Measurements from ENCODE around the gene REL. TPM values are rescaled to one million over a fixed set of nuclear protein-coding genes. Genes with fewer than 3 reads are reported as not detected.

Gene REL
- total RNA-seq, 1 experiment from 2014 or later: 10.2 TPM

- H3K27ac ChIP-seq (ENCODE audit: low read depth, low read length): no peak overlapping the region
- ATAC-seq (no peak), DNase-seq (ENCODE audit: low read depth, low spot score) (no peak)
- ChIA-PET RAD21 (ENCODE audit: low non-redundant PET in 1 of 2, low total read pairs in 2 of 2, uncharacterized antibody in 2 of 2, unreplicated experiment in 2 of 2) (no interaction called here), POLR2A (no interaction called here), CTCF (no interaction called here)
- no peak overlapping the region for H3K4me3 ChIP-seq (replicated peaks in 1 of 2; ENCODE audit: low read depth in 1 of 2, low read length in 2 of 2)
- no peak for TF ChIP-seq RAD21 (IDR thresholded peaks at IDR 0.05; ENCODE audit: low read depth)
- no peak for TF ChIP-seq ZBTB33 (IDR thresholded peaks at IDR 0.05; ENCODE audit: extremely low read depth, insufficient replicate concordance, low read length)
- no peak for TF ChIP-seq FOSL1 (IDR thresholded peaks at IDR 0.05; ENCODE audit: low read depth)
- no peak for TF ChIP-seq TCF7L2 (IDR thresholded peaks at IDR 0.05; ENCODE audit: borderline replicate concordance, extremely low read depth, insufficient read depth, insufficient read length)
- TF ChIP-seq ELF1 (IDR thresholded peaks at IDR 0.05; ENCODE audit: borderline replicate concordance, low read depth): no peak
- TF ChIP-seq REST (IDR thresholded peaks at IDR 0.05; ENCODE audit: low read depth): no peak
- no peak for TF ChIP-seq SIN3A (IDR thresholded peaks at IDR 0.05; ENCODE audit: low read depth)
- H3K79me2 ChIP-seq (ENCODE audit: insufficient read depth, low read length): no peaks in the 10 kb centered on the region
- H2AFZ ChIP-seq (ENCODE audit: low read depth, low read length, poor library complexity, severe bottlenecking): no peak overlapping the region
- H3K9me2 ChIP-seq (ENCODE audit: insufficient read depth): no peaks in the 10 kb centered on the region
- H3K27me3 ChIP-seq (ENCODE audit: insufficient read depth, low read length): no peaks in the 10 kb centered on the region
- no peaks in the 10 kb centered on the region for H3K36me3 ChIP-seq (ENCODE audit: control insufficient read depth in 1 of 2, insufficient read depth in 2 of 2, low read length in 2 of 2)
- no peaks in the 10 kb centered on the region for H3K9me3 ChIP-seq (ENCODE audit: control insufficient read depth in 1 of 2, insufficient read depth in 1 of 2, low read depth in 1 of 2, low read length in 2 of 2)
- no TSS peak for BruUV-seq (replicated peaks)
- H4K20me1 ChIP-seq (ENCODE audit: insufficient read depth): no peaks in the 10 kb centered on the region
- no peak overlapping the region for H3K9ac ChIP-seq (ENCODE audit: low read length)
- peaks cover 0 to 3% of the 10 kb centered on the region in 2 experiments; a peak in 1 of 4 replicates for H3K4me1 ChIP-seq (ENCODE audit: control insufficient read depth in 1 of 2, insufficient read depth in 2 of 2, low read length in 2 of 2)
- no peak overlapping the region for H3K4me2 ChIP-seq (ENCODE audit: low read length)
- intact Hi-C loops (cut with micrococcal nuclease): no loop called here
Observed at GRCh38 chr2:60959501-60959900, 78.1 kb downstream of the REL start.
